Caco-2 (cell line): ENCODE data around the gene CLEC2L. TPM values are rescaled to one million over a fixed set of nuclear protein-coding genes. Genes with fewer than 3 reads are reported as not detected.

Experiments
- BruUV-seq: library from RNA; stranded (reverse); fragments of 400-500 nt; replicated peaks from 2 replicates; lab custom pipeline; 2021; lab: Mats Ljungman, UMichigan
- CTCF ChIA-PET: fragments of 300-600 bp; sonication (Branson Sonifier 250); formaldehyde crosslinking; loops from one replicate; lab custom pipeline; 2022; ENCODE audit warnings: antibody characterized with exemption; lab: Charles Lee
- POLR2A ChIA-PET: fragments of 300-600 bp; sonication (Branson Sonifier 250); formaldehyde crosslinking; loops from one replicate; lab custom pipeline; 2022; ENCODE audit warnings: antibody characterized with exemption; lab: Charles Lee
- DNase-seq, 2 experiments: peaks; one replicate each; pipeline versions ENCODE4 v3.0.0 to v3.0.0-alpha.2; 2020 to 2022
- H3K27me3 ChIP-seq: replicated peaks from 2 replicates; pipeline ENCODE4 v1.6.0; 2011; ENCODE audit warnings: low read length; ENCODE audit not compliant: control insufficient read depth, insufficient read depth
- H3K36me3 ChIP-seq: 2 replicates; pipeline ENCODE4 v1.5.1; 2011; ENCODE audit warnings: low read length; ENCODE audit not compliant: control insufficient read depth, insufficient read depth
- H3K4me1 ChIP-seq: fragments of 250-450 bp; sonication (Bioruptor Pico); 2 replicates; pipeline ENCODE4 v1.5.1; 2020; ENCODE audit warnings: mild to moderate bottlenecking
- H3K4me3 ChIP-seq: 2 replicates; pipeline ENCODE4 v1.5.1; 2011; ENCODE audit warnings: low read depth, mild to moderate bottlenecking, control low read depth, low read length
- H3K9me3 ChIP-seq: fragments of 250-450 bp; sonication (Bioruptor Pico); 2 replicates; pipeline ENCODE4 v1.5.1; 2020; ENCODE audit warnings: mild to moderate bottlenecking, moderate library complexity
- H3K27ac Mint-ChIP-seq: one replicate; pipeline ENCODE4 v1.8.0; 2022; ENCODE audit warnings: mixed read lengths; ENCODE audit not compliant: unreplicated experiment
- H3K27me3 Mint-ChIP-seq: one replicate; pipeline ENCODE4 v1.8.0; 2022; ENCODE audit warnings: mixed read lengths; ENCODE audit not compliant: insufficient read depth, unreplicated experiment
- H3K36me3 Mint-ChIP-seq: one replicate; pipeline ENCODE4 v1.8.0; 2022; ENCODE audit warnings: mild to moderate bottlenecking, mixed read lengths; ENCODE audit not compliant: insufficient read depth, unreplicated experiment
- H3K4me1 Mint-ChIP-seq: one replicate; pipeline ENCODE4 v1.8.0; 2022; ENCODE audit warnings: low read depth, mixed read lengths; ENCODE audit not compliant: unreplicated experiment
- H3K4me3 Mint-ChIP-seq: one replicate; pipeline ENCODE4 v1.8.0; 2022; ENCODE audit warnings: mild to moderate bottlenecking, moderate library complexity, mixed read lengths; ENCODE audit not compliant: unreplicated experiment
- H3K9me3 Mint-ChIP-seq: one replicate; pipeline ENCODE4 v1.8.0; 2022; ENCODE audit warnings: mixed read lengths; ENCODE audit not compliant: unreplicated experiment
- intact Hi-C: fragments of 100-400 bp; cut with micrococcal nuclease; formaldehyde crosslinking; loops from one replicate; pipeline ENCODE4 v1.10.0; 2022; ENCODE audit not compliant: unreplicated experiment
- total RNA-seq: library from RNA; stranded (reverse); gene quantifications from 2 replicates; pipeline ENCODE4 v1.2.3, GENCODE V29; 2022
- TF ChIP-seq, protein P1 (sequence below), 2 experiments: fragments of 200-600 bp in 1 of 2; IDR thresholded peaks; 1 replicate in 1 of 2; 2 replicates in 1 of 2; pipeline versions ENCODE4 v1.5.1 to v1.8.0; 2011 to 2022; ENCODE audit warnings: antibody characterized with exemption in 1 of 2, control low read depth in 1 of 2, inconsistent platforms in 1 of 2, low read depth in 1 of 2, low read length in 1 of 2, mild to moderate bottlenecking in 1 of 2, moderate library complexity in 1 of 2; ENCODE audit not compliant: insufficient read depth in 1 of 2, severe bottlenecking in 1 of 2, unreplicated experiment in 1 of 2

Gene CLEC2L
- total RNA-seq, 1 experiment from 2014 or later: not detected

- no peak for DNase-seq
- Mint-ChIP-seq H3K27me3 (no peaks in the 10 kb centered on the region), H3K4me1 (no peaks in the 10 kb centered on the region), H3K9me3 (no peaks in the 10 kb centered on the region), H3K27ac (no peak overlapping the region), H3K4me3 (no peak overlapping the region), H3K36me3 (no peaks in the 10 kb centered on the region)
- ChIA-PET CTCF (interaction anchor here (1.3 kb wide), 1 partner anchor 19 kb away, joined by 3 read pairs; no protein-coding TSS in a partner anchor), POLR2A (no interaction called here)
- Histone ChIP-seq H3K4me1 (no peaks in the 10 kb centered on the region), H3K36me3 (peaks cover 2% of the 10 kb centered on the region), H3K4me3 (no peak overlapping the region), H3K27me3 (no peaks in the 10 kb centered on the region), H3K9me3 (no peaks in the 10 kb centered on the region)
- intact Hi-C loops: no loop called here
- BruUV-seq: no TSS peak
- TF ChIP-seq, protein P1, sequence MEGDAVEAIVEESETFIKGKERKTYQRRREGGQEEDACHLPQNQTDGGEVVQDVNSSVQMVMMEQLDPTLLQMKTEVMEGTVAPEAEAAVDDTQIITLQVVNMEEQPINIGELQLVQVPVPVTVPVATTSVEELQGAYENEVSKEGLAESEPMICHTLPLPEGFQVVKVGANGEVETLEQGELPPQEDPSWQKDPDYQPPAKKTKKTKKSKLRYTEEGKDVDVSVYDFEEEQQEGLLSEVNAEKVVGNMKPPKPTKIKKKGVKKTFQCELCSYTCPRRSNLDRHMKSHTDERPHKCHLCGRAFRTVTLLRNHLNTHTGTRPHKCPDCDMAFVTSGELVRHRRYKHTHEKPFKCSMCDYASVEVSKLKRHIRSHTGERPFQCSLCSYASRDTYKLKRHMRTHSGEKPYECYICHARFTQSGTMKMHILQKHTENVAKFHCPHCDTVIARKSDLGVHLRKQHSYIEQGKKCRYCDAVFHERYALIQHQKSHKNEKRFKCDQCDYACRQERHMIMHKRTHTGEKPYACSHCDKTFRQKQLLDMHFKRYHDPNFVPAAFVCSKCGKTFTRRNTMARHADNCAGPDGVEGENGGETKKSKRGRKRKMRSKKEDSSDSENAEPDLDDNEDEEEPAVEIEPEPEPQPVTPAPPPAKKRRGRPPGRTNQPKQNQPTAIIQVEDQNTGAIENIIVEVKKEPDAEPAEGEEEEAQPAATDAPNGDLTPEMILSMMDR (IDR thresholded peaks at IDR 0.05; ENCODE audit: insufficient read depth in 1 of 2, low read depth in 1 of 2, low read length in 1 of 2, severe bottlenecking in 1 of 2, unreplicated experiment in 1 of 2): no peak
Observed at GRCh38 chr7:139582671-139583155, 59.2 kb downstream of the CLEC2L start.

- Mint-ChIP-seq H3K36me3 (no peaks in the 10 kb centered on the region), H3K27me3 (no peaks in the 10 kb centered on the region), H3K4me3 (no peak overlapping the region), H3K9me3 (no peaks in the 10 kb centered on the region), H3K4me1 (no peaks in the 10 kb centered on the region), H3K27ac (no peak overlapping the region)
- Histone ChIP-seq H3K4me1 (no peaks in the 10 kb centered on the region), H3K36me3 (peaks cover 2% of the 10 kb centered on the region), H3K9me3 (no peaks in the 10 kb centered on the region), H3K4me3 (no peak overlapping the region), H3K27me3 (no peaks in the 10 kb centered on the region)
- no peak for DNase-seq
- intact Hi-C loops: no loop called here
- CTCF ChIA-PET: no interaction called here
- POLR2A ChIA-PET: no interaction called here
- TF ChIP-seq, protein P1 (IDR thresholded peaks at IDR 0.05; ENCODE audit: insufficient read depth in 1 of 2, low read depth in 1 of 2, low read length in 1 of 2, severe bottlenecking in 1 of 2, unreplicated experiment in 1 of 2): no peak
- no TSS peak for BruUV-seq
Observed at GRCh38 chr7:139583826-139584553, 60.5 kb downstream of the CLEC2L start.

DNA sequence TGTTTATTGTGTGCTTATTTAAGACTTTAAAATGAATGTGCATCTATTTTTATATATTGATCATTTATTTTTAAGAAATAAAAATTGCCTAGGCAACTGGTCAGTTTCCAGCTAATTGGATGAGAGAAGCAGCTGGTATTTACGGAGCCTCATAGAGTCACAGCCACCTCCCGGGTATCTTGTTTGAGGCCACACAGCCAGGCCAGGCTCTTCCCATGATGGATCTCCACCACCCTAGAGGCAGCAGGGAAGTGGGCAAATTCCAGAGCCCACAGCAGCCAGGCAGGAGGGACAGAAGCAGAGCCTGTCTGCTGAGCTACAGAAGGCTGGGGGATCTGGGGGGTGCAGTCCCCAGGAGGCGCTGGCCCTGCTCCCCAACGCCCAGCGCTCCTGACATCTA lies 61.6 kb downstream of the CLEC2L start:
- H3K27me3 Mint-ChIP-seq: no peaks in the 10 kb centered on the region
- H3K9me3 Mint-ChIP-seq: no peaks in the 10 kb centered on the region
- H3K36me3 Mint-ChIP-seq: no peaks in the 10 kb centered on the region
- ChIA-PET CTCF (no interaction called here), POLR2A (no interaction called here)
- H3K9me3 ChIP-seq: no peaks in the 10 kb centered on the region
- H3K4me3 Mint-ChIP-seq: no peak overlapping the region
- BruUV-seq: no TSS peak
- no peaks in the 10 kb centered on the region for H3K27me3 ChIP-seq
- H3K36me3 ChIP-seq: peaks cover 2% of the 10 kb centered on the region
- H3K27ac Mint-ChIP-seq: no peak overlapping the region
- no peak overlapping the region for H3K4me3 ChIP-seq
- TF ChIP-seq, protein P1 (IDR thresholded peaks at IDR 0.05; ENCODE audit: insufficient read depth in 1 of 2, low read depth in 1 of 2, low read length in 1 of 2, severe bottlenecking in 1 of 2, unreplicated experiment in 1 of 2): no peak
- no peak for DNase-seq
- H3K4me1 Mint-ChIP-seq: no peaks in the 10 kb centered on the region
- no peaks in the 10 kb centered on the region for H3K4me1 ChIP-seq
- intact Hi-C loops: no loop called here
